ENCODE data around the gene TIE1. TPM values are rescaled to one million over a fixed set of nuclear protein-coding genes. Genes with fewer than 3 reads are reported as not detected.

Gene TIE1
- total RNA-seq, 1 donor from 2014 or later = 1,392 TPM

DNA sequence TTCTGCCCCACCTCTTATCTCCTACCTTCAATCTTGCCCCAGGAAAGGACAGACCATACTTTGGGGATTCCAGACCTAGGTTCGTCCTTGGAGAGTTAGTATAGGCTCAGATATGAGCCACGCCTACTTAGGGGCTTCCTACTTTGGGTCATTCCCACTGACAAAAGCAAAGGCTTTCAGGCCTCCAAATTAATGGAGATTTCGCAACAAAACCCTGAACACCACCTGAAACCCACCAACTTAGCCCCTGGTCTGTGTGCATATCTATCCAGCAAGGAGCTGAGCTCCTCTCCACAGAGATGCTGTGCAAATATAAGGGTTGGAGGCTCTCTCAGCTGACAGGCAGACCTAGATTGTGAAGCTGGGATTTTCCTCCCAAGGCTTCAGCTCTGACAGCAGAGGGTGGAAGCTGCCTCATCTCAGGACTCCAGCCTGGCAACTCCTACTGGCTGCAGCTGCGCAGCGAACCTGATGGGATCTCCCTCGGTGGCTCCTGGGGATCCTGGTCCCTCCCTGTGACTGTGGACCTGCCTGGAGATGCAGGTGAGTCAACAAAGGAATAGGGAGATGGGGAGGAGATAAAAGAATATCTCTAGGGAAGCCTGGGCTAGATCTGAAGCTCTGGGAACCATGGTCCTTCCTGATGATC is 38.9 kb downstream of the TIE1 start:
- no peak for DNase-seq

DNA sequence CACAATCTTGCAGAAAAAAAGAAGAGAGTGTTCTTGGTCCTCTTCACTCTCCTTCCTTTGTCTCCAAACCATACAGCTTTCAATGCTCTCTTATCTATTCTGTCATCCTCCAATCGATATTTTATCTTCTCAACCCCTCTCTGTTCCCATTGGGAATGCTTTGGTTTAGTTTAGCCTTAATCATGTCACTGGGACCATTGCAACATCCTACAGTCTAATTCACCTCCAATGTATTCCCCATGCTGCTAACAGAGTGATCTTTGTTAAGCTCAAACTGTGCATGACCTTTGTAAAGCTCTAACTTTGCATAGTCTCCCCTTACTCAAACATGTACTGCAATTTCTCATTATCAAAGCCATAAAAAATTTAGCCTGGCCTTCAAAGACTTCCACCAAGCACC is 39.8 kb downstream of the TIE1 start:
- no peak for DNase-seq

DNA sequence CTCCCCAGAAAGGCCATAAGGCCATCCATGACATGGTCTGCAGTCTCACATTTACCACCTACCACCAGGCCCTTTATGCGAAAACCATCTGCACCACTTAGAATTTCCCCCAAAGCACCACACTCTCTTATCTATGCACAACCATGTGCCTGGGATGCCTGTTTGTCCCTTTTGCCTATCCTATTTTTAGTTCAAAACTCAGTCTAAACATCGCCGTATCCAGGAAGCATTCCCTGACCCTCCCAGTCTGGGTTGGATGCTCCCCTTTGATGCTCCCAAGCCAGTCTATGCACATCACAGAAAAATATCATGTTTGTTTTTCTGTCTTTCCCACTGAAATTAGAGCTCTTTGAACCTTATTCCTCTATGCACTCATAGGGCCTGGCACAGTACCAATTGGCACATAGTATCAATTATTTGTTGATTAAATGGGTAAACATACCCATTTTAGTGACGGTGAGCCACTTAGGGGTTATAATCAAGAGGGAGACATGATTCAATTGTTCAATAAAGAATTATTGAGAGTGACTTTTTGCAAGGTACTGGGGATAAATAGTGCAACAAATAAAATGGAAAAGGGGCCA is 43.6 kb downstream of the TIE1 start:
- no peak for DNase-seq

DNA sequence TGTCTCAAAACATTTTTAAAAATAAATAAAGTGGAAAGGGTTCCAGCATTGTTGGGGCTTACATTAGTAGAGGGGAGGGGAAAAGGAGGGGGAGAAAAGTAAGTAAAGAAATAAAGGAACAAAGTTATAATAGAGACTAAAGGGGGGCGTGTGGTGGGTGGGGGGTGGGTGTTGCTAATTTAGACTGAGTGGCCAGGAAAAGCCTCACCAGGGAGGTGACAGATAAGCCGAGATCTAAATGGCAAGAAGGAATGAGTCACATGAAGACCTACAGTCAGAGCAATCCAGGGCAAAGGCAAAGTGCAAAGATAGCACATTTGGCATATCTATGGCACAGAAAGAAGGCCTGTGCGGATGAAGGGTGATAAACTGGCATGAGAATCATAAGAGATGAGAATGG is 44.3 kb downstream of the TIE1 start:
- no peak for DNase-seq

DNA sequence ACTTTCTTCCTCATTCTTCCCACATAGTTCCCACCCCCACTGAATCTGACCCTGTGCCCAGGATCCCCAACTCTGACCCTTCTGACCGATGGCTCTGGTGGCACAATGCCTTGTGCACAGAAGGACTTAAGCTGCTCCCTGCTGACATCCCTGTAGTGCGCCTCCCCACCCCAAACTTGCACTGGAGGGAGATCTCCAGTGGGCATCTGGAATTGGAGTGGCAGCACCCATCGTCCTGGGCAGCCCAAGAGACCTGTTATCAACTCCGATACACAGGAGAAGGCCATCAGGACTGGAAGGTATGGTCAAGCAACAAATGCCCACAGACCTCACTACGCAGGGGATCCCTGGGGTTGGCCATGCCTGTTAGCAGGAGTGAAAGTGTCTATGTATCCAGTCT is 45.9 kb downstream of the TIE1 start:
- no peak for DNase-seq

DNA sequence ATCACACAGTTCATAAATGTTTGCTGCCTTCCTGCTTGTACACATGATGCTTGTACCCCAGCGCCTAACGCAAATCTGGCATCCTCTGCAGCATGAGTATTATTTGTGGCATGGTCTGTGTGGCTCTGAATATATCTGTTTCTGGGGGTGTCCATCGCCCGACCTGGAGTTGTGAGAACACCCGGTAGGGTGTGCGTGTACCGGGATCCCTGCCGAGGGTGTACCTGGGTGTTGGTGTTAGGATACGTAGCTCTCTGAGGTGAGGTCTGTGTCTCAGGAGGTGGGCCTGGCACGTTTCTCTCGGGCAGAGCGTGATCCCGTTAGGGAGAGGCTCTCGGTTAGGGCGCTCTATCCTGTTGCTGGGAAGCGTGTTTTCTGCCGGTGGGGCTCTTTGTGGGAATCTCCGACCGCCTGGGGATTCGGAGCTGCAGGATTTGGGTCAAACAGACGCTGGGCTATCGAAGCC is 47.6 kb downstream of the TIE1 start:
- peak; percentile 32 for DNase-seq

DNA sequence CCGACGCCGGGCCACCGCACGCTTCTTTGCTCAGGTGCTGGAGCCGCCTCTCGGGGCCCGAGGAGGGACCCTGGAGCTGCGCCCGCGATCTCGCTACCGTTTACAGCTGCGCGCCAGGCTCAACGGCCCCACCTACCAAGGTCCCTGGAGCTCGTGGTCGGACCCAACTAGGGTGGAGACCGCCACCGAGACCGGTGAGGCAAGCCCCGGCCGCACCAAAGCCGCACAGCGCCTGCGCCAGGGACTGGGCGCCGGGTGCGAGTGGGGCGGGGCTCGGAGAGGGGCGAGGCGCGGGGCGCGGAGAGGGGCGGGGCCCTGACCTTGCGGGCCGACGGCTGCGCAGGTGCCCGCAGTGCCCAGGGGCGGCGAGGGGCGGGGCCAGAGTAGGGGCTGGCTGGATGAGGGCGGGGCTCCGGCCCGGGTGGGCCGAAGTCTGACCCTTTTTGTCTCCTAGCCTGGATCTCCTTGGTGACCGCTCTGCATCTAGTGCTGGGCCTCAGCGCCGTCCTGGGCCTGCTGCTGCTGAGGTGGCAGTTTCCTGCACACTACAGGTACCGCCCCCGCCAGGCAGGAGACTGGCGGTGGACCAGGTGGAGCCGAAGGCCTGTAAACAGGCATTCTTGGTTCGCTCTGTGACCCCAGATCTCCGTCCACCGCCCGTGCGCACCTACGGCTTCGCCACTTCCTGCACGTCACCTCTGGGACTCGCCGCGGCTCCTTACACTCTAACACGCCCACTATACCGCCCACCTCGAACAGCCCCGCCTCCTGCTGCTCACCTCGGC is 48.2 kb downstream of the TIE1 start:
- peak; percentile 72 for DNase-seq

DNA sequence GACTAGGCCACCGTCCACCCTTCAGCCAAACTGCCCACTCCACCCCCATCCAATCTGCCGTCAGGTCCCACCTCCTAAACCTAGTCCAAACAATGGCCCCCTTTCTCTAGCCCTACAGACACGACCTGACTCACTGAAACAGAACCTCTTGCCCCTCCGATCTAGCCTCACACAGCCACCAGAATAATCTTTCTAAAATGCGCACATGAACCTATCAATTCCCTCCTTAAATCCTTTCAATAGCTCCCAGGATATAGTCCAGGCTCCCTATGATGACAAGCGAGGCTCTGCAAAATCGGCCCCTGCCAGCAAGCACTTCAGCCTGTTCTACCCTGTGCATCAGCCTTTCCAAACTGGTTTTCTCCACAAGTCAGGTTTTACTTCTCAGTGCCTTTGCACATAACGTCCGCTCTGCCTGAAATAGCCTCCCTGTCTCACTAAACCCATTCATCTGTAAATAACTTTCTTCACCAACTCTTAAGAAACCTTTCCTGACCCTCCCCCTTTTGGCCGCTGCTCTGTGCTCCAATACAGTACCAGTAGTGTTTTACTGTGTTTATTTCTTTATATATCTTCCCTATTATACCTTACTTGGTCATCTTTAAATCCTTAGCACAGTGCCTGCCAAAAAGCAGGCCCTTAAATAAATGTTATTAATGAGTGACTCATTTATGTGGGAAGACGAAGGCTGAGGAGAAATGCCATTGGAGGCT is 49.0 kb downstream of the TIE1 start:
- DNase-seq = no peak

DNA sequence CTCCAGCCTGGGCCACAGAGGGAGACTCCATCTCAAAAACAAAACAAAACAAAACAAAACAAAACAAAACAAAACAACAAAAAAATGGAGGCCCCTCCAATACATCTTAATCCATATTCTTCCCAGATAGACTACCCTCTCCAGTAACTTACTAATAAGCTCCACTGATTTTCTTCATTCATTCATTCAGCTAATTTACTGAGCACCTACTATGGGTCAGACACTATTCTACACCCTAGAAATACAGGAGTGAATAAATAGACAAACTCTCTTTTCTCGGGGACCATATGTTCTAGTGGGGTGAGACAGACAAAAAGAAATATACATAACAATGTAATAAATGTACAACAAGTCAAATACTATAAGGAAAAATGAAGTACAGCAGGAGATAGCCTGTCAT is 50.2 kb downstream of the TIE1 start:
- DNase-seq = no peak

DNA sequence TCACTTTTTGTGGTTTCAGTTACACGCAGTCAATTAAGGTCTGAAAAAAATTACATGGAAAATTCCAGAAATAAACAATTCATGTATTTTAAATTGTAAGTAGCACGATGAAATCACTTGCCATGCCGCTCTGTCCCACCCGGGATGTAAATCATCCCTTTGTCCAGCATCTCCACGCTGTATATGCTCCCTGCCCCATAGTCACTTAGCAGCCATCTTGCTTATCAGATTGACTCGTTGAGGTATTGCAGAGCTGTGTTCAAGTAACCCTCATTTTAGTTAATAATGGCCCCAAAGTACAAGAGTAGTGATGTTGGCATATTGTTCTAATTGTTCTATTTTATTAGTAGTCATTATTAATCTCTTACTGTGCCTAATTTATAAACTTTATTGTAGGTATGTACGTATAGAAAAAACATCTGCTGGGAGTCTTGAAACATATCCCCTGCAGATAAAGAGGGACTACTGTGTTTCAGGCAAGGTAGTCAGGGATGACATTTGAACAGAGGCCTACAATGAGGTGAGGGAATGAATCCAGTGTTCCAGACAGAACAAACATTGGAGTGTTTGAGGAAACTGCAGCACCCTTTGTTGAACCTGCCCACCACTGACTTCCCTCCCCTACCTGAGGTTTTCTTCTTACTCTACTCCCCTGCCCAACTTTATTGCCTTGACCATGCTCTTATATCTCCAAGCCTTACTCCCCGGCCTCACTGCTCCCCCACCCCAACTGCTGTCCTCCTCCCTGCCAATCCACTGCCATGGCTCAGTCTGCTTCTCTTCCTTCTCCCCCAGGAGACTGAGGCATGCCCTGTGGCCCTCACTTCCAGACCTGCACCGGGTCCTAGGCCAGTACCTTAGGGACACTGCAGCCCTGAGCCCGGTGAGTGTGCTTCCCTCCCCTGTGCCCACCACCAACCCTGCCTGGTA is 50.9 kb downstream of the TIE1 start:
- DNase-seq = no peak

DNA sequence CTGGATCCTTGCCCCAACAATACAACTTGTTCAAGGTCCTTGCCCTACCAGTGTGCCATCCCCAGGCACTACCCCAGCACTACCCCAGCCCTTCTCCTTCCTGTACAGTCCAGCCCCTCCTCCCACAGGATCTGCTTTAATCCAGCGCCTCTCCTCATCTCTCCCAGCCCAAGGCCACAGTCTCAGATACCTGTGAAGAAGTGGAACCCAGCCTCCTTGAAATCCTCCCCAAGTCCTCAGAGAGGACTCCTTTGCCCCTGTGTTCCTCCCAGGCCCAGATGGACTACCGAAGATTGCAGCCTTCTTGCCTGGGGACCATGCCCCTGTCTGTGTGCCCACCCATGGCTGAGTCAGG is 51.5 kb downstream of the TIE1 start:
- DNase-seq = no peak

DNA sequence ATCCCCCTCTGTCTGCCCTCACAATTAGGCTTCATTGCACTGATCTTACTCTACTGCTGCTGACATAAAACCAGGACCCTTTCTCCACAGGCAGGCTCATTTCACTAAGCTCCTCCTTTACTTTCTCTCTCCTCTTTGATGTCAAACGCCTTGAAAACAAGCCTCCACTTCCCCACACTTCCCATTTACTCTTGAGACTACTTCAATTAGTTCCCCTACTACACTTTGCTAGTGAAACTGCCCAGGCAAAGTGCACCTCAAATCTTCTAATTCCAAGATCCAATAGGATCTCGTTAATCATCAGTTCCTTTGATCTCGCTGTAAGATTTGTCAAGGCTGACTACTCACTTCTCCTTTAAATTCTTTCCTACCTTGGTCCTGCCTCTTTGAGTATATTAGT is 52.1 kb downstream of the TIE1 start:
- DNase-seq = no peak

DNA sequence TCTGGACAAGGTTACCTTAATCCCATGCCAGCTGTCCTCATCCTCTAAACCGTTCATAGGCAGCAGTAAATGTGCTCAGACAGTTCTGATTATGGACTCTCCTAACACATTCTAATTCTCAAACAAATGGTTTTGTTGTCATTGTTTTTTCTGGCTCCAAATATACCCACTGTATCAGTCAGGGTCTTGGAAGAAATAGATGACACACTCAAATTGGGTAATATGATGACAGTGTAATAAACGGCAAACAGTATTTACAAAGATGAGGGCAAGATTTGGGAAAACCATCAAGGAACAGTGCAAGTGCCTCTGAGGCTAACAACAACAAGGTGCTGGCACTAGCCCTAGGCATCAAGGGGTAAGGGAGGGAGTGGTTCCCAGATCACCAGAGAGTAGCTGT is 53.7 kb downstream of the TIE1 start:
- DNase-seq = no peak

DNA sequence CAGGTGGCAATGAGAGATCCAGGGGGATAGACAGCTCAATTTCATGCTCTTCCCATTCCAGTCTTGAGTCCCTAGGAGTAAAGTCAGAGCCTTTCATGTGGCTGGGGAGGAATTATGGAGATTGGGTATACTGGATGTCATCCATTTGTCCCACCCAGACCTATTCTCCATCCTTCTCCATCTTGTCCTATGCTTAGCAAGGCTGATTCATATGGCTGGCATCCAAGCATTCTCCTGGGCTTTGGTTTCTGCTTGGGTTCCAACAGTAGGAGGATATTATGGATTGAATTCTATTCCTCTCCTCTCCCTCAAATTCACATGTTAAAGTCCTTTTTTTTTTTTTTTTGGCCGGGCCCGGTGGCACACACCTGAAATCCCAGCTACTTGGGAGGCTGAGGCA is 54.2 kb downstream of the TIE1 start:
- no peak for DNase-seq

DNA sequence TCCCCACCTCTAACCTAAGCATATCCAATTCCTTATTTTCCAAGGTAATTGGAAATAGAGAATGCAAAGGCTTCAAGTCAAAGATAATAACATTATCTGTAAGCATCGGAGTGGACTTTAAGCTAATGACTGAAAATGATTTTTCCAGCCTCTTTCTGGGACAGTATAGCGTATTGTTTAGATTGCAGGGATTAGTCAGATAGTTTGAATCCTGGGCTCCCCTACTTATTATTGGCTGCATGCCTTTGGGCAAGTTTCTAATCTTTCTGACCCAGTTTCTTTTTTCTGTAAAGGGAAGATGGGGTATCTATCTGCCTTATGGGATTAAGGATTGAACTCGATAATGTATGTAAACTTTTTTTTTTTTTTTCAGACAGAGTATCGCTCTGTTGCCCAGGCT is 56.5 kb downstream of the TIE1 start:
- no peak for DNase-seq

DNA sequence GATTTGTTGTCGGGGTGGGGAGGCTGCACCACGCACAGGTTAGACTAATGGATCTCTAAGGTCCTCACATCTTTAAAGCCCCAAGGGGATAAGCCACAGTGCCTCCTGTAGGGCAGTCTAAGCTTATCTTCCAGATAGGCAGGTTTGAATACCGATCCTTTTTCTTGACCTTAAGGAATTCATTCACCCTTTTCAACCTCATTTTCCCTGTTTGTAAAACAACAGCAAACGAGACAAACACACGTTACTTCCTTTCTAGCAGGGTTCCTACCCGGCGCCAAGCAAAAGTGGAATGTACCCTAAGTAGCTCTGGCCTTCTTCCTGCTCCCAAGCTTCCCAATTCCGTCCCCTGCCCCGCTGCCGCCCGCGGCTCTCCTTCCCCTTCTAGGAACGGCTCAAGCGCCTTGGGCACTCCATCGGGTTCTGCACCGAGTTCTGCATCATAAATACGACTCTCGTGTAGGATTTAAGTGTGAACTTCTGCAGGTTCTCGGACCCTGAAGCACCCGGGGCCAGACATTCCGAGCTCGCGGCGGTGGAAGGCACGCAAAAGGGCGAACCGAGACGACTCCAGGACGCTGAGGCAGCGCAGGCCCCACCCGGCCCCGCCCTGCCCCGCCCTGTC is 57.5 kb downstream of the TIE1 start:
- DNase-seq = peak; percentile 69

DNA sequence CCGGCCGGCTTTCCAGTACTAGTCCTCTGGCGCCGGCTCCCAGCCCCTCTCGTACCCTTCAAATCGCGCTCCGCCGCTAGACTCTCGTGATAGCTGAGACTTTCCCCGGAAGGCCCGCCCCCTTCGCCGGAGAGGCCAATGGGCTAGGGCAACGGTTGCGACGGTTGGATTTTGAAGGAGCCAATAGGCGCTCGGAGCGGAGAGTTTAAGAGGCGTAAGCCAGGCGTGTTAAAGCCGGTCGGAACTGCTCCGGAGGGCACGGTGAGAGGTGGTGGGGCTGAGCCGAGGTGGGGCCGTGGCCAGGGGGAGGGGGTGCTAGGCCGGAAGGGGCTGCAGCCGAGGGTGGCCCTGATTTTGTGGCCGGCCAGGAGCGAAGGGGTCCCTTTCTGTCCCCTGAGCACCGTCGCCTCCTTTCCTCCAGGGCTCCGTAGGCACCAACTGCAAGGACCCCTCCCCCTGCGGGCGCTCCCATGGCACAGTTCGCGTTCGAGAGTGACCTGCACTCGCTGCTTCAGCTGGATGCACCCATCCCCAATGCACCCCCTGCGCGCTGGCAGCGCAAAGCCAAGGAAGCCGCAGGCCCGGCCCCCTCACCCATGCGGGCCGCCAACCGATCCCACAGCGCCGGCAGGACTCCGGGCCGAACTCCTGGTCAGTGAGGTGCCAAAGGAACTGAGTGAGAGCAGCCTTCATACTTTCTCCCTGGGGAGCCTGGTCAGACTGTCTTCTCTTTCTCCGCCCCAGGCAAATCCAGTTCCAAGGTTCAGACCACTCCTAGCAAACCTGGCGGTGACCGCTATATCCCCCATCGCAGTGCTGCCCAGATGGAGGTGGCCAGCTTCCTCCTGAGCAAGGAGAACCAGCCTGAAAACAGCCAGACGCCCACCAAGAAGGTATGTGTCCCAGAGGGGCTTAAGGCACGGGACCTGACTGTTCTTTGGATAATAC is 58.2 kb downstream of the TIE1 start, which contains the start of gene CDC20:
Gene CDC20, plus strand, starts transcription at position 236 of the 948 bp plus-strand sequence. Its CDS starts 235 bp downstream, at position 471.
- peak; percentile 97 for DNase-seq

DNA sequence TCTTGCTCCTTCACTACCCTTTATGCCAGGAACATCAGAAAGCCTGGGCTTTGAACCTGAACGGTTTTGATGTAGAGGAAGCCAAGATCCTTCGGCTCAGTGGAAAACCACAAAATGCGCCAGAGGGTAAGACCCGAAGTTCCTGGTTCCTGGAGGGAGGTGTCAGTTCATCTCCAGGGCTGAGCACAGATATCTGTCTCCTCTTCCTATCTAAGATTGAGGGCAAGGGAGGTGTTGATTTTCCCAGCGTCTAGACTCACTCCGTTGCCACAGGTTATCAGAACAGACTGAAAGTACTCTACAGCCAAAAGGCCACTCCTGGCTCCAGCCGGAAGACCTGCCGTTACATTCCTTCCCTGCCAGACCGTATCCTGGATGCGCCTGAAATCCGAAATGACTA is 58.9 kb downstream of the TIE1 start:
- peak; percentile 5 for DNase-seq

DNA sequence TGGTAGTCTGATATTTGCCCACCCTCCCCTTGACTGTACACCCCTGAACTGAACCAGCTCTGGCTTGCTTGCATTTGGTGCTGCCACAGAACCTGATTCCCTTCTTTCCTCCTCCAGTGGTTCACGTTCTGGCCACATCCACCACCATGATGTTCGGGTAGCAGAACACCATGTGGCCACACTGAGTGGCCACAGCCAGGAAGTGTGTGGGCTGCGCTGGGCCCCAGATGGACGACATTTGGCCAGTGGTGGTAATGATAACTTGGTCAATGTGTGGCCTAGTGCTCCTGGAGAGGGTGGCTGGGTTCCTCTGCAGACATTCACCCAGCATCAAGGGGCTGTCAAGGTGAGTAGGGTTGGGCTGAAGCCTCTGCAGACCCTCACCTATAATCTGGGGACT is 59.8 kb downstream of the TIE1 start:
- no peak for DNase-seq

DNA sequence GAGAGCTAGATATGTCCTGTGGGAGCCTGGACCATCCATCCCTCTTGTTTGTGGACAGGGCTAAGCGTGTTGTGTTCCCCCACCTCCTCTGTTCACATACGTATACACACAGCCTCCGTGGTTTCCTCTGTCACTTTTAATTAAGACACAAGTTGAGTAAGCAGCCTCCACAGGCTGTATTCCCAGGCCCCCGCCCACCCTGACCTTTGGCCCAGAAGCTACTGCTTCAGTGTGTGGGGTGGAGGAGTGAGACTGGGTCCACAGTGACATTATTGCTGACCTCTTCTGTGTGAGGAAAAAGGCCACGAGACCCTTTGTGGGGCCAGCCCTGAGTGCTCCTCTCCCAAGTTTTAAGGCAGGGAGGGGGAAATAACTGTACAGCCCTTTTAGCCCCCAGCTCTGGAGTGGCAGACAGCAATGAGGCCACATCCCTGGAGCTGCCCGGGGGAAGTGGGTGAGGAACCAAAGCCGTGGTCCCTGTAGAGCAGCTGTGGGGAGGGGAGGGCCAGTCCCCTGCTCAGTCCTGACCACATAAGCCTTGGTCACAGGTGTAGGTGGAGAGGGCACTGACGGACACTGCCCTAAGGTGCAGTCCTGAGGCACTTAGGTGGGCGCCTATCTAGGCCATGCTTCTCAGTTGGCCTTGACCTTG is 62.6 kb downstream of the TIE1 start:
- no peak for DNase-seq

All from dermis blood vessel endothelial cell (primary cell).